ENCODE results near the gene SMPD3. TPM values are rescaled to one million over a fixed set of nuclear protein-coding genes. Genes with fewer than 3 reads are reported as not detected.

The SMPD3 gene
- total RNA-seq, 1 experiment from 2014 or later: 0.89 TPM

GRCh38 chr16:68363658-68364521 is 84.4 kb downstream of the SMPD3 start:
- no peak overlapping the region for H2AFZ ChIP-seq (ENCODE audit: low read depth, low read length, poor library complexity, severe bottlenecking)
- H3K9me2 ChIP-seq (ENCODE audit: insufficient read depth): no peaks in the 10 kb centered on the region
- no peaks in the 10 kb centered on the region for H3K27me3 ChIP-seq (ENCODE audit: insufficient read depth, low read length)
- no peaks in the 10 kb centered on the region for H3K36me3 ChIP-seq (ENCODE audit: control insufficient read depth in 1 of 2, insufficient read depth in 2 of 2, low read length in 2 of 2)
- no peaks in the 10 kb centered on the region for H3K79me2 ChIP-seq (ENCODE audit: insufficient read depth, low read length)
- no peak overlapping the region for H3K27ac ChIP-seq (ENCODE audit: low read depth, low read length)
- ATAC-seq: no peak
- no peaks in the 10 kb centered on the region for H4K20me1 ChIP-seq (ENCODE audit: insufficient read depth)
- ChIA-PET CTCF (interaction anchor here (1.0 to 1.1 kb wide), 2 partner anchors 9 to 102 kb away, joined by 3 read pairs; no protein-coding TSS in a partner anchor), POLR2A (no interaction called here), RAD21 (ENCODE audit: low non-redundant PET in 1 of 2, low total read pairs in 2 of 2, uncharacterized antibody in 2 of 2, unreplicated experiment in 2 of 2) (no interaction called here)
- peaks cover 0 to 6% of the 10 kb centered on the region in 2 experiments; a peak in 1 of 4 replicates for H3K4me1 ChIP-seq (ENCODE audit: control insufficient read depth in 1 of 2, insufficient read depth in 2 of 2, low read length in 2 of 2)
- intact Hi-C loops (cut with micrococcal nuclease): no loop called here
- TF ChIP-seq CBX3 (IDR thresholded peaks at IDR 0.05; ENCODE audit: low read depth): no peak
- H3K9me3 ChIP-seq (ENCODE audit: control insufficient read depth in 1 of 2, insufficient read depth in 1 of 2, low read depth in 1 of 2, low read length in 2 of 2): no peaks in the 10 kb centered on the region
- H3K4me3 ChIP-seq (replicated peaks in 1 of 2; ENCODE audit: low read depth in 1 of 2, low read length in 2 of 2): no peak overlapping the region
- DNase-seq (ENCODE audit: low read depth, low spot score): no peak
- H3K9ac ChIP-seq (ENCODE audit: low read length): no peak overlapping the region
- no peak overlapping the region for H3K4me2 ChIP-seq (ENCODE audit: low read length)
- BruUV-seq (replicated peaks): no TSS peak

GRCh38 chr16:68362947-68363657 is 85.2 kb downstream of the SMPD3 start:
- H3K27ac ChIP-seq (ENCODE audit: low read depth, low read length): no peak overlapping the region
- no peaks in the 10 kb centered on the region for H3K9me3 ChIP-seq (ENCODE audit: control insufficient read depth in 1 of 2, insufficient read depth in 1 of 2, low read depth in 1 of 2, low read length in 2 of 2)
- TF ChIP-seq CTCF (IDR thresholded peaks at IDR 0.05 in 2 of 3, conservative IDR thresholded peaks at IDR 0.05 in 1 of 3; ENCODE audit: borderline replicate concordance in 1 of 3, insufficient read depth in 1 of 3, low read depth in 2 of 3, low read length in 2 of 3) (no peak), POLR2AphosphoS5 (IDR thresholded peaks at IDR 0.05; ENCODE audit: low read depth, low read length) (no peak), EZH2phosphoT487 (IDR thresholded peaks at IDR 0.05; ENCODE audit: borderline replicate concordance) (no peak), REST (IDR thresholded peaks at IDR 0.05; ENCODE audit: low read depth) (no peak), SP1 (IDR thresholded peaks at IDR 0.05; ENCODE audit: low read depth) (no peak), YY1 (IDR thresholded peaks at IDR 0.05; ENCODE audit: extremely low read depth, insufficient replicate concordance, low read depth, low read length) (no peak), FOSL1 (IDR thresholded peaks at IDR 0.05; ENCODE audit: low read depth) (no peak), SIN3A (IDR thresholded peaks at IDR 0.05; ENCODE audit: low read depth) (no peak), ZNF274 (IDR thresholded peaks at IDR 0.05; ENCODE audit: low read depth, low read length) (no peak)
- no peak overlapping the region for H3K4me3 ChIP-seq (replicated peaks in 1 of 2; ENCODE audit: low read depth in 1 of 2, low read length in 2 of 2)
- H3K9ac ChIP-seq (ENCODE audit: low read length): no peak overlapping the region
- no peaks in the 10 kb centered on the region for H3K79me2 ChIP-seq (ENCODE audit: insufficient read depth, low read length)
- intact Hi-C loops (cut with micrococcal nuclease): no loop called here
- ChIA-PET CTCF (interaction anchor here (0.6 to 1.1 kb wide), 2 partner anchors 10 to 27 kb away, joined by 3 read pairs; no protein-coding TSS in a partner anchor), POLR2A (no interaction called here), RAD21 (ENCODE audit: low non-redundant PET in 1 of 2, low total read pairs in 2 of 2, uncharacterized antibody in 2 of 2, unreplicated experiment in 2 of 2) (no interaction called here)
- no peaks in the 10 kb centered on the region for H3K9me2 ChIP-seq (ENCODE audit: insufficient read depth)
- no peaks in the 10 kb centered on the region for H4K20me1 ChIP-seq (ENCODE audit: insufficient read depth)
- no TSS peak for BruUV-seq (replicated peaks)
- ATAC-seq: no peak
- DNase-seq (ENCODE audit: low read depth, low spot score): no peak
- peaks cover 0 to under 1% of the 10 kb centered on the region in 2 experiments; a peak in 1 of 4 replicates for H3K36me3 ChIP-seq (ENCODE audit: control insufficient read depth in 1 of 2, insufficient read depth in 2 of 2, low read length in 2 of 2)
- H3K4me2 ChIP-seq (ENCODE audit: low read length): no peak overlapping the region
- no peak overlapping the region for H2AFZ ChIP-seq (ENCODE audit: low read depth, low read length, poor library complexity, severe bottlenecking)
- peaks cover 0 to 6% of the 10 kb centered on the region in 2 experiments; a peak in 1 of 4 replicates for H3K4me1 ChIP-seq (ENCODE audit: control insufficient read depth in 1 of 2, insufficient read depth in 2 of 2, low read length in 2 of 2)
- H3K27me3 ChIP-seq (ENCODE audit: insufficient read depth, low read length): no peaks in the 10 kb centered on the region

Measured in HCT116 (cell line).